ENCODE results near the gene DDIT3.

GRCh38 chr12:57475271-57476161 lies 44.8 kb downstream of the DDIT3 start:
- TF ChIP-seq, protein P1, sequence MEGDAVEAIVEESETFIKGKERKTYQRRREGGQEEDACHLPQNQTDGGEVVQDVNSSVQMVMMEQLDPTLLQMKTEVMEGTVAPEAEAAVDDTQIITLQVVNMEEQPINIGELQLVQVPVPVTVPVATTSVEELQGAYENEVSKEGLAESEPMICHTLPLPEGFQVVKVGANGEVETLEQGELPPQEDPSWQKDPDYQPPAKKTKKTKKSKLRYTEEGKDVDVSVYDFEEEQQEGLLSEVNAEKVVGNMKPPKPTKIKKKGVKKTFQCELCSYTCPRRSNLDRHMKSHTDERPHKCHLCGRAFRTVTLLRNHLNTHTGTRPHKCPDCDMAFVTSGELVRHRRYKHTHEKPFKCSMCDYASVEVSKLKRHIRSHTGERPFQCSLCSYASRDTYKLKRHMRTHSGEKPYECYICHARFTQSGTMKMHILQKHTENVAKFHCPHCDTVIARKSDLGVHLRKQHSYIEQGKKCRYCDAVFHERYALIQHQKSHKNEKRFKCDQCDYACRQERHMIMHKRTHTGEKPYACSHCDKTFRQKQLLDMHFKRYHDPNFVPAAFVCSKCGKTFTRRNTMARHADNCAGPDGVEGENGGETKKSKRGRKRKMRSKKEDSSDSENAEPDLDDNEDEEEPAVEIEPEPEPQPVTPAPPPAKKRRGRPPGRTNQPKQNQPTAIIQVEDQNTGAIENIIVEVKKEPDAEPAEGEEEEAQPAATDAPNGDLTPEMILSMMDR (conservative IDR thresholded peaks at IDR 0.05) = no peak
- TF ChIP-seq EZH2 (IDR thresholded peaks at IDR 0.05; ENCODE audit: low read depth) = no peak
